Activated CD8-positive, alpha-beta T cell treated with anti-CD3 and anti-CD28 coated beads for 36 hours (primary cell): ENCODE results near the gene PIK3CB. TPM values are rescaled to one million over a fixed set of nuclear protein-coding genes. Genes with fewer than 3 reads are reported as not detected.
"Not testable (repeated sequence)": the region's sequence is repeated elsewhere in the genome, so short reads cannot be mapped to it uniquely, and the experiment has no call there.

Experiments
- ATAC-seq: fragments of 200-7000 bp; cut with Tn5 transposase; one replicate; pipeline ENCODE4 v1.10.0; 2021; ENCODE audit warnings: mild to moderate bottlenecking, moderate library complexity
- CTCF ChIA-PET: fragments of 350-600 bp; sonication (Branson Sonifier 250); formaldehyde crosslinking; loops from one replicate; lab custom pipeline; 2021; ENCODE audit warnings: antibody characterized with exemption; lab: Charles Lee
- POLR2A ChIA-PET: fragments of 350-600 bp; sonication (Branson Sonifier 250); formaldehyde crosslinking; loops from one replicate; lab custom pipeline; 2021; ENCODE audit warnings: antibody characterized with exemption; lab: Charles Lee
- DNase-seq: peaks from one replicate; pipeline ENCODE4 v3.0.0-alpha.2; 2020
- H3K27ac Mint-ChIP-seq: one replicate; pipeline ENCODE4 v1.8.0; 2021; ENCODE audit warnings: mild to moderate bottlenecking, mixed read lengths
- H3K27me3 Mint-ChIP-seq: one replicate; pipeline ENCODE4 v1.8.0; 2021; ENCODE audit warnings: mixed read lengths
- H3K36me3 Mint-ChIP-seq: one replicate; pipeline ENCODE4 v1.8.0; 2021; ENCODE audit warnings: low read depth, mixed read lengths
- H3K4me1 Mint-ChIP-seq: one replicate; pipeline ENCODE4 v1.8.0; 2021; ENCODE audit warnings: low read depth, mixed read lengths
- H3K4me3 Mint-ChIP-seq: one replicate; pipeline ENCODE4 v1.8.0; 2021; ENCODE audit warnings: mild to moderate bottlenecking, moderate library complexity, mixed read lengths
- H3K9me3 Mint-ChIP-seq: one replicate; pipeline ENCODE4 v1.8.0; 2021; ENCODE audit warnings: mixed read lengths
- intact Hi-C: fragments of 100-400 bp; cut with micrococcal nuclease; formaldehyde crosslinking; loops from one replicate; pipeline ENCODE4 v1.10.0; 2022
- total RNA-seq, 2 experiments: library from RNA; stranded (reverse); gene quantifications; one replicate each; pipeline ENCODE4 v1.2.3, GENCODE V29; 2021
- TF ChIP-seq, protein P1 (sequence below): fragments of 200-600 bp; IDR thresholded peaks from one replicate; pipeline ENCODE4 v1.8.0; 2022; ENCODE audit warnings: antibody characterized with exemption, mild to moderate bottlenecking

The PIK3CB gene
- total RNA-seq, 2 experiments from 2014 or later = 12.4 to 13.4 TPM

DNA sequence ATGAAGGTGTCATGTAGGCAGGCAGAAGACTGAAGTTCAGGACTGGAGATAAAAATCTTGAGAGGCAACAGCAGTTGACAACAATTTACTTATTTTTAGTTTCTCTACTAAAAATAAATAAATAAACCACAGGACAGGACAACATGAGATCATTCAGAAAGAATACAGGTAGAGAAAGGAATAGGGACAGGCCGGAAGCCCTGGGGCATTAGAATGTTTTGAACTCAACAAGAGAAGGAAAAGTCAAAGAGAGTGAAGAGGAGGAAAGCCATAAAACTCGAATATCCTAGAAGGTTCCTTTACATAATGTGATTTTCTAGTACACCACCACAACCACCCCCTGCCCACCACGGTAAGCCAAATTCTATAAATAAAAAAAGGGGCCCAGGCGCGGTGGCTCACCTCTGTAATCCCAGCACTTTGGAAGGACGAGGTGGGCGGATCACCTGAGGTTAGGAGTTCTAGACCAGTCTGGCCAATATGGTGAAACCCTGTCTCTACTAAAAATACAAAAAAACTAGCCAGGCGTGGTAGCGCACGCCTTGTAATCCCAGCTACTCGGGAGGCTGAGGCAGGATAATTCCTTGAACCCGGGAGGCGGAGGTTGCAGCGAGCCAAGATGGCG is 4.7 kb downstream of the PIK3CB start:
- ChIA-PET POLR2A (interaction anchor here (0.5 kb wide), 1 partner anchor 36 kb away, joined by 3 read pairs; no protein-coding TSS in a partner anchor), CTCF (interaction anchor here (0.7 kb wide), 1 partner anchor 400 kb away, joined by 3 read pairs; no protein-coding TSS in a partner anchor)
- intact Hi-C loops = loop anchor here (10.0 kb wide), 1 partner anchor 135 kb away; no protein-coding TSS in a partner anchor

DNA sequence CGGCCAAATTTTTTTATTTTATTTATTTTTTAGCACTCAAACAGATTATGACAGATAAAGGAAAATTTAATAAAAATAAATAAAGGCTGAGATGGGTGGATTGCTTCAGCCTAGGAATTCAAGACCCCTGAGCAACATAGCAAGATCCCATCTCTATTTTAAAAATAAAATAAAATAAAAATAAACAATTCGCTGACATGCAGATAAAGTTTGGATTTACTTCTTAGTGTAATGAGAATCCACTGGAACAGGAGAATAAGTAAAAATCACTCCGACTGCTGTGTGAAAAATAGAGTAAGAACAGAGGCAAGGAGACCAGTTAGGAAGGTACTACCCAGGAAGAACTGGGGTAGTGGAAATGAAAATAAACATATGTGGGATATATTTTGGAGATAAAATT is 5.6 kb downstream of the PIK3CB start:
- Mint-ChIP-seq H3K27me3 (no peaks in the 10 kb centered on the region), H3K9me3 (peaks cover 2% of the 10 kb centered on the region)
- POLR2A ChIA-PET = no interaction called here

More for the DNA sequence above, 4.7 kb downstream of the PIK3CB start:
- Mint-ChIP-seq H3K4me1 (peaks cover 21% of the 10 kb centered on the region), H3K36me3 (peaks cover 29% of the 10 kb centered on the region), H3K4me3 (no peak overlapping the region), H3K9me3 (peaks cover 2% of the 10 kb centered on the region), H3K27me3 (no peaks in the 10 kb centered on the region), H3K27ac (no peak overlapping the region)
- TF ChIP-seq, protein P1, sequence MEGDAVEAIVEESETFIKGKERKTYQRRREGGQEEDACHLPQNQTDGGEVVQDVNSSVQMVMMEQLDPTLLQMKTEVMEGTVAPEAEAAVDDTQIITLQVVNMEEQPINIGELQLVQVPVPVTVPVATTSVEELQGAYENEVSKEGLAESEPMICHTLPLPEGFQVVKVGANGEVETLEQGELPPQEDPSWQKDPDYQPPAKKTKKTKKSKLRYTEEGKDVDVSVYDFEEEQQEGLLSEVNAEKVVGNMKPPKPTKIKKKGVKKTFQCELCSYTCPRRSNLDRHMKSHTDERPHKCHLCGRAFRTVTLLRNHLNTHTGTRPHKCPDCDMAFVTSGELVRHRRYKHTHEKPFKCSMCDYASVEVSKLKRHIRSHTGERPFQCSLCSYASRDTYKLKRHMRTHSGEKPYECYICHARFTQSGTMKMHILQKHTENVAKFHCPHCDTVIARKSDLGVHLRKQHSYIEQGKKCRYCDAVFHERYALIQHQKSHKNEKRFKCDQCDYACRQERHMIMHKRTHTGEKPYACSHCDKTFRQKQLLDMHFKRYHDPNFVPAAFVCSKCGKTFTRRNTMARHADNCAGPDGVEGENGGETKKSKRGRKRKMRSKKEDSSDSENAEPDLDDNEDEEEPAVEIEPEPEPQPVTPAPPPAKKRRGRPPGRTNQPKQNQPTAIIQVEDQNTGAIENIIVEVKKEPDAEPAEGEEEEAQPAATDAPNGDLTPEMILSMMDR = no peak
- DNase-seq (no peak), ATAC-seq (no peak)

DNA sequence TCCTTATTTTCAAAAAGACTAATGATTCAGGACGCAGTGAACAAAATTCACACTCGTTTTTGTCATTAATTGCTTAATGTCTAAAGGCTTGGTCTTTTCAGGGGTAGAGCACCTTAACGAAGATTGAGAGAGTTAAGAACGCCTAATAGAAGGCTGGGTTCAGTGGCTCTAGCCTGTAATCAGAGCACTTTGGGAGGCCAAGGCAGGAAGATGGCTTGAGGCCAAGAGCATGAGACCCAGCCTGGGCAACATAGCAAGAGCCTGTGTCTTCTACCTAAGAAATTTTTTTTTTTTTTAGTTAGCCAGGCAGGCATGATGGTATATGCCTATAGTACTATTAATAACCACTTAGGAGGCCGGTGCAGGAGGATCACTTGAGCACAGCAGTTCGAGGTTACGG is 7.5 kb downstream of the PIK3CB start:
- no peak overlapping the region for H3K27ac Mint-ChIP-seq
- no peaks in the 10 kb centered on the region for H3K27me3 Mint-ChIP-seq
- ChIA-PET POLR2A (no interaction called here), CTCF (no interaction called here)
- no peak overlapping the region for H3K4me3 Mint-ChIP-seq
- peaks cover 2% of the 10 kb centered on the region for H3K9me3 Mint-ChIP-seq
- DNase-seq = no peak
- H3K4me1 Mint-ChIP-seq = peaks cover 10% of the 10 kb centered on the region
- TF ChIP-seq, protein P1 = no peak
- peaks cover 25% of the 10 kb centered on the region for H3K36me3 Mint-ChIP-seq
- intact Hi-C loops = no loop called here
- ATAC-seq = no peak

More for the DNA sequence above, 5.6 kb downstream of the PIK3CB start:
- Mint-ChIP-seq H3K4me1 (peaks cover 21% of the 10 kb centered on the region), H3K36me3 (peaks cover 30% of the 10 kb centered on the region), H3K4me3 (no peak overlapping the region), H3K27ac (peak overlapping the region; percentile 2)
- DNase-seq (no peak), ATAC-seq (no peak)
- TF ChIP-seq, protein P1 = no peak
- CTCF ChIA-PET = no interaction called here
- intact Hi-C loops = no loop called here

DNA sequence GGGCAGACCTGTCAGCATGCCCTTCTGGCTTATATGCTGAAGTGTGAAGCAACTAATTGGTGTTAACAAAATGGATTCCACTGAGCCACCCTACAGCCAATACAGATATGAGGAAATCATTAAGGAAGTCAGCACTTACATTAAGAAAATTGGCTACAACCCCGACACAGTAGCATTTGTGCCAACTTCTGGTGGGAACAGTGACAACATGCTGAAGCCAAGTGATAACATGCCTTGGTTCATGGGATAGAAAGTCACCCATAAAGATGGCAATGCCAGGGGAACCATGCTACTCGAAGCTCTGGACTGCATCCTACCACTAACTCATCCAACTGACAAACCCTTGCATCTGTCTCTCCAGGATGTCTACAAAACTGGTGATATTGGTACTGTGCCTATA is 9.4 kb downstream of the PIK3CB start:
- DNase-seq (no peak), ATAC-seq (no peak)
- TF ChIP-seq, protein P1 = no peak
- H3K27ac Mint-ChIP-seq = no peak overlapping the region
- H3K36me3 Mint-ChIP-seq = peaks cover 18% of the 10 kb centered on the region
- H3K4me3 Mint-ChIP-seq = no peak overlapping the region
- CTCF ChIA-PET = interaction anchor here (0.9 to 1.2 kb wide), 2 partner anchors 12 to 99 kb away, joined by 3 read pairs; no protein-coding TSS in a partner anchor
- H3K9me3 Mint-ChIP-seq = no peaks in the 10 kb centered on the region
- H3K27me3 Mint-ChIP-seq = no peaks in the 10 kb centered on the region
- POLR2A ChIA-PET = interaction anchor here (0.9 kb wide), 1 partner anchor 49 kb away, joined by 4 read pairs; no protein-coding TSS in a partner anchor
- H3K4me1 Mint-ChIP-seq = peaks cover 5% of the 10 kb centered on the region
- intact Hi-C loops = no loop called here

DNA sequence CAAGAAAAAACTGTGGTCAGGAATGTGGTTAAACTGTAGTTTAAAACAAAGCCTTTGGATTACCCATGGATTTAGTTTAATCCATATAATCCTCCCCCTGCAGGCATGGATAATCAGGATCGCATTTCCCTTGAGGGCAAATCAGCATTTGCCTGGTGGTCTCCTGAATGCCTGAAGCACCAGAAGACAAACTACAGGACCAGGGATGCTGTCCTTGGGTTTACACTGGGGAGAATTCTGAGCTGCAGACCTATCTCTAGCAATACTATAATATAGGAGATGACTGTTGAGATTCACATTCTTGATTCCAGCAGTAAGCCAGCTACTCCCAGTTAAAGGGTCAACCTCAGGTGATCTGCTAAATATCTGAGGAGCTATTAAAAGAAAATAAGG is 10.6 kb downstream of the PIK3CB start:
- CTCF ChIA-PET = interaction anchor here (1.1 kb wide), 1 partner anchor 92 kb away, joined by 4 read pairs; no protein-coding TSS in a partner anchor
- DNase-seq = no peak
- no peak overlapping the region for H3K27ac Mint-ChIP-seq
- no peak for ATAC-seq
- intact Hi-C loops = no loop called here
- TF ChIP-seq, protein P1 = no peak
- no peak overlapping the region for H3K4me3 Mint-ChIP-seq
- peaks cover 14% of the 10 kb centered on the region for H3K36me3 Mint-ChIP-seq
- H3K4me1 Mint-ChIP-seq = peaks cover 8% of the 10 kb centered on the region
- no peaks in the 10 kb centered on the region for H3K9me3 Mint-ChIP-seq
- POLR2A ChIA-PET = no interaction called here
- H3K27me3 Mint-ChIP-seq = no peaks in the 10 kb centered on the region

DNA sequence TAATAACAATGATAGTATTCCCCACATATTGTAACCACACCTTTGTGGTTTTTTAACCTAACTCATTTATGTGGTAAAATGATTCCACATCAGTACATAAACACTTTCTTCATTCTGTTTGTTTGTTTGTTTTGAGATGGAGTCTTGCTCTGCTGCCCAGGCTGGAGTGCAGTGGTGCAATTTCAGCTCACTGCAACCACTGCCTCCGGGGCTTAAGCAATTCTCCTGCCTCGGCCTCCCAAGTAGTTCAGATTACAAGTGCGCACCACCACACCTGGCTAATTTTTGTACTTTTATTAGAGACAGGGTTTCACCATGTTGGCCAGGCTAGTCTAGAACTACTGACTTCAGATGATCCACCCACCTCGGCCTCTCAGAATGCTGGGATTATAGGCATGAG is 14.3 kb downstream of the PIK3CB start:
- DNase-seq, H3K27ac Mint-ChIP-seq, intact Hi-C loops, POLR2A ChIA-PET, H3K4me3 Mint-ChIP-seq, H3K27me3 Mint-ChIP-seq, H3K36me3 Mint-ChIP-seq, ATAC-seq, H3K9me3 Mint-ChIP-seq, CTCF ChIA-PET: not testable (repeated sequence)
- H3K4me1 Mint-ChIP-seq = peaks cover 17% of the 10 kb centered on the region
